ENCODE results near the gene CDH23.

The CDH23 gene

DNA sequence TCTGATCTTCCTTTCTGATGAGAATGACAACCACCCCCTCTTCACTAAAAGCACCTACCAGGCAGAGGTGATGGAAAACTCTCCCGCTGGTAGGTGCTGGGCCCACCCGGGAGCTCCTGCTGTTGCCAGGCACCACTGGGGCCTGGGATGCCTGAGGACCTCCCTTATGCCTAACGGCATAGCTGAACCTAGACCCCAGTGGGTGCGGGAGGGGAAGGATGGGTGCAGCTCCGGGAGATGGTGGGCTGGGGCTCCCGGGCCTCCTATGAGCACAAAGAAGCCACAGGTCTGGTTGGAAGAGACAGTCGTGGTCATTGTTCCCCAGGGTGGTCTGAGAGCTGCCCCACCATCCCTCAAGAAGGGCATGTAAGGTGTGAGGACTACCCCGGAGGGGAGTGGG is 392.2 kb downstream of the CDH23 start:
- no peak for DNase-seq

DNA sequence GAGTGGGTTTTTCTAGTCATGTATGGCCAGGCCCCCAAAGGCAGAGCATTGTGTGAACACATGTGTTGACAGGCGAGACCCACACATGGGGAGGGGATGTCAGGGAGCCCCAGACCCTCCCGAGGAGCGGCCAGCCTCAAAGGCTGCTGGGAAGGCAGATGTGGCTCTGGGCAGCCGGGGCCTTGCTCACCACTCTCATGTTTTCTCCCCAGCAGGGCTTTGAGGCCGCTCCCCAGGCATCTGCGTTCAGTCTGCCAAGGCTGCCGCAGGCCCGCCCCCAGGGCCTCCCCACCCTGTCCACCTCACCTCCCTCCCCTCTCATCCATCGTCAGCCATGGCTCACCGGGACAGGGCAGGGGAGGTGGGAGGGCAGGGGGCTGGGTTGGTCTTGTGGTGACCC is 393.2 kb downstream of the CDH23 start:
- DNase-seq: no peak

DNA sequence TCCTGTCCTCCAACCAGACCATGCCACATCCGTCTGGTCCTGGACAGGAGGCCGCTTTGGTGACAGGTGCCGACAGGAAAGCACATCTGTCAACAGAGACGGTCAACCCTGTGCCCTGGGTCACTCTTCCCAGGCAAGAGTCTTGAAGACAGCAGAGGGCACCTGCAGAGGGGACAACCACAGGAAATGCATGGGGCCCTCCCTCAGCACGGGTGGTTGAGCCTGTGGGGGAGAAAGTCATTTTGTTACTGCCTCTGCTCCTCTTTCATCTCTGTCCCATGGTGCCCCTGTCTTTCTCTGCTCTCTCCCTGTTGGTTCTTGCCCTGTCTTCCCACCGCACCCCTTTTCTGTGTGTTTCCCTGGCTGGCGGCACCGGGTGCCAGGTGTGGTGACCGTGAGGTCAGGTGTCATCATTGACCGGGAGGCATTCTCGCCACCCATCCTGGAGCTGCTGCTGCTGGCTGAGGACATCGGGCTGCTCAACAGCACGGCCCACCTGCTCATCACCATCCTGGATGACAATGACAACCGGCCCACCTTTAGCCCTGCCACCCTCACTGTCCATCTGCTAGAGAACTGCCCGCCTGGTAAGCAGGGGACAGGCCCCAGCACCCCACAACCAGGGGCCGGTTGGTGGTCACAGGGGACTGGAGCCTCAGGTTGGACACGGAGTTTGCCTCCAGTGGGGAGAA is 394.2 kb downstream of the CDH23 start:
- no peak for DNase-seq

DNA sequence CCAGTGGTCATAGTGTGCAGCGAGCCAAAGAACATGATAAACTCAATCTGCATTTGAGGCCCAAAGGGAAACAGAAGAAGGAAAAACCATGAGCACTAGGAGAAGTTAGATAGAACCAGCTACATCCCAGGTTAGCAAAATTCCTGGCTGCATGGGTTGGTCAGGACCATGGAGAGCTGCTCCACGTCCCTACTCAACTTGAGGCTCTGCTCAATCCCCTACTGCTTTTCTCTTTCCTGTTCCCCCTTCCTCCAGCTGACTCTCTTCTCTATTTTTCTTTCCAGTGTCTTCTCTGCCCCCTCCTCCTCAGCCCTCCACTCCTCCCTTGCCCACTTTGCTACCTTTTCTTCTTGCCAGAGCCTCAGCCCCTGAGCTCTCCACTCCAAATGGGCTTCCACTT is 398.5 kb downstream of the CDH23 start:
- no peak for DNase-seq

DNA sequence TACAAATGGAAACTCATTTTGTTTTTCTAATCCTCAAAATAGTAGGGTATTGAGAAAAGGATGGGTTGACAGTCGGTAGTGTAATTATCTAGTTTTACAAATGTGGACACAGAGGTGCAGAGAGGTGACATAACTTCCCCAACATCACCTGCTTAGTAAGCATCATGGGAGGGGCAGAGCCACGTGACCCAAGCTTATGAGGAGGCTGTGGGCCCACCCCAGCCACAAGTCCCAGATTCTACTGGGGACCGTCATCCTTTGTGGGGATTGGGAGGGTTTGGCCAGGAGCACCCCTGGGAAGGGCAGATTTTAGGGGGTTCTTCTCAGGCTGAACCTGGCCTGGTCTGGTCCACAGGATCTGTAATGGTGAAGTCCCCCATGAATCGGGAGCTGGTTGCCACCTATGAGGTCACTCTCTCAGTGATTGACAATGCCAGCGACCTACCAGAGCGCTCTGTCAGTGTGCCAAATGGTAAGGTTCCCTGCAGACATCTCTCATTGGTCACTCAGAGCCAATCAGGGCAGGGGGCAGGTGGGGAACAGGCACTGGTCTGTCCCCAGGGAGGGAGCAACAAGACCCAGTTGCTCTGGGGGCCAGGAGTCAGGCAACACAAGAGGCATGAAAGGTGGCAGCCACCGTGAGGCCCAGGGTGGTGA is 400.2 kb downstream of the CDH23 start:
- DNase-seq: no peak

DNA sequence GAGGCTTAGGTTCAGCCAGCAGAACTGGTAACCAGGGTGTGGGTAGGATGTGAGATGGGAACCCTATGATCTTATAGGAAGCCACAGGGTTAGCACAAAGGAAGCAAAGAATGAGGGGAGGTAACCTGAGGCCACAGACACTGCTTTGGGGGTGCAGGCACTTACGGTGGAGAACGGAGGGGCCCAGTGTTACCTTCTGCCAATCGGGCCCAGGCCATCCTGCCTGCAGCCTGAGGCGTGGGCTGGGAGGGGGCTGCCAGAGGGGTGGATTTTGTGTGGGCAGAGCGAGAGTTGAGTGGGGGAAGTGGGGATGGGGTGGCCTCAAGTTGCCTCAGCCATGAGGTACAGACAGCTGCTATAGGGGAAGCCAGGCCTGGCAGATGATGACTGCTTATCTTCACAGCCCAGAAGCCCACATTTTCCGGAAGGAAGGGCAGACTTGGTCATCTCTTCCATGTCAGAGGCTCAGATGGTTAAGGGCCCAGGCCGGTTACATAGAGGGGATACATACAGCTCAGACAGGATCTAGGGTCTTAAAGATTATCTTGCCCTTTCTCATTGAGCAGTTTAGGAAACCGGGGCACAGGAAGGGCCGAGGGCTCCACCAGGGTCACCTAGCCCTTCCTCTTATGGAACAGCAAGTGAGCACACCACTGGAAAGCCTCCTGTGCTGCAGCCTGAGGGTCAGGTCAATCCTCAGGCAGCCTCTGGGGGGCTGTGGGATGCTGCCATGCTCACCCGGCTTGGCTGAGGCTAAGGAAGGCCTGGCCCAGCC is 401.0 kb downstream of the CDH23 start:
- DNase-seq: no peak

DNA sequence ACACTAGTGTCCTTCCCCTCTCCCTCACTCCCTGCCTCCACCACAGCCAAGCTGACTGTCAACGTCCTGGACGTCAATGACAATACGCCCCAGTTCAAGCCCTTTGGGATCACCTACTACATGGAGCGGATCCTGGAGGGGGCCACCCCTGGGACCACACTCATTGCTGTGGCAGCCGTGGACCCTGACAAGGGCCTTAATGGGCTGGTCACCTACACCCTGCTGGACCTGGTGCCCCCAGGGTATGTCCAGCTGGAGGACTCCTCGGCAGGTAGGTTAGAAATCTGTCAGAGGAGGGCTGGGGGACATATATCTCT is 401.5 kb downstream of the CDH23 start:
- DNase-seq: no peak

DNA sequence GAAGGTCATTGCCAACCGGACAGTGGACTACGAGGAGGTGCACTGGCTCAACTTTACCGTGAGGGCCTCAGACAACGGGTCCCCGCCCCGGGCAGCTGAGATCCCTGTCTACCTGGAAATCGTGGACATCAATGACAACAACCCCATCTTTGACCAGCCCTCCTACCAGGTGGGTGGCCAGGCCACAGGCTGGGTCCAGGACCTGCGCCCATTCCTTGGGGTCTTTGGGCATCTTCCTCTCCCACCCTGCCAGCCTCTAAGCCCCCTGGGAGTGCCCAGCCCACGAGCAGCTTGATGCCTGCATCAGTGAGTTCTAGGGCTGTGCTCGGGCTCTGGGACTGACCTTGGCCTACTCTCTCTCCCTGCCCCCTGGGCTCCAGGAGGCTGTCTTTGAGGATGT is 402.4 kb downstream of the CDH23 start:
- no peak for DNase-seq

DNA sequence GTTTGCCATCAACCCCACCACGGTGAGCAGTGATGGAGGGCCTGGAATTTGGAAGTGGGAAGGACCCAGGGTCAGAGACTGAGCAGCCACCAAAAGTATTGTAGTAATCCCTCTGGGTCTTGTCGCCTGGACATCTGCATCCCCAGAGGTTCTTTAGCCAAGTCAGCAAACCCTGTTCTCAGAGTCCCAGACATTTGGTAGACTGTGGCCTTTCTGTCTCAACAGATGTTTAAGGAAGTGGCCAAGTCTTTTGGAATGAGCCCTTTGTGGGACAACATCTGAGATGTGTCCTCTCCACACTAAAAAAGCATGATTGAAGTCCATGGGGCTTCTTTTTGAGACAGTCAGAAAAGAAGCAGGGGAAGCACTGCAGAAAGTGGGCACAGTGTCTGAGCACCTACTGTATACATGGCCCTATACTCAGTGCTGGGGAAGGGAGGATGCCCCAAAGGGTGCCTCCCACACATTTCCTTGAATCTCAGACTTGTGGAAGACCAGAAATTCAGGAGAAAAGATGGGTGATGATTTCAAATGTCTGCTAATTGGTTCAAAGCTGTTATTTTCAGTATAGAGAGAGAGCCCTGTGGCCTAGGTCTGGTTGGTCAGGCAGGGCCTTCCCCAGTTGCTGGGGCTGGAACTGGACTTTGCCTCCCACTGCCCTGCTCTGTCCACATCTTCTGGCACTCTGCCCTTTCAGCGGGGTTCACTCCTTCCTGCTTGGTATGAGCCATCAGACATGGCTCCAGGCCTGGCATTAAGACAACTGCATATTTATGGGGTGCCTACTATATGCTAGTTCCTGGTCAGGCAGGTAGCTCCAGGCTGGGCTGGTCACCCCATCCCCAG is 403.1 kb downstream of the CDH23 start:
- DNase-seq: no peak

DNA sequence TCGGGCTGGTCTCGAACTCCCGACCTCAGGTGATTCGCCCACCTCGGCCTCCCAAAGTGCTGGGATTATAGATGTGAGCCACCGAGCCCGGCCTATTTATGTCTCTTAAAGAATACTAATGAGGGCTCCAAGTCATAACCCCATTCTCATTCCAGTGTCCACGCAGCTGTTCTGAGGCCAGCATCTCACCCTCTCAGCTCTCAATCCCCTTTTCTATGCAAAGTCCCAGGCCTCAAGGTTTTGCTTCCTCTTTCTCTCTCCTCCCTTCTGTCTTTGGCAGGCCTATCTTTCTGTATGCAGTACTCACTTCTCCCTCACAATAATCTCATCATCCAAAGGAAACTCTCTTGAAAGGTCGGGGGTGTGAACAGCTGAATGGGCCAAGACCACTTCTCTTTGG is 404.6 kb downstream of the CDH23 start:
- no peak for DNase-seq

DNA sequence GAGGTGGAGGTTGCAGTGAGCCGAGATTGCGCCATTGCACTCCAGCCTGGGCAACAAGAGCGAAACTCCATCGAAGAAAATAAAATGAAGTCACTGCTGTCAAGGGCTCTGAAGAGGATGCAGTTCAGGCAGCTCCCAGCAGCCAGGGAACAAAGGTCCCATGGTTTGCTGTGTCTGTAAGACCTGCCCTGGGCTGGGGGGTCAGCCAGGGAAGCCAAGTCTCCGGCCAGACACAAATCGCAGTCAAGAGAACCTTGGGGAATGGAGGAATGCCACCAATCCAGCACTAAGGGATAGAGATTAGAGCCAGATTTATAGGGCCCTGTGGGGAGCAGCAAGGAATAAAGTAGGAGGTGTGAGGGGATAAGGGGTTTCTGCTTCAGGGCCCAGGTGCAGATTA is 405.5 kb downstream of the CDH23 start:
- DNase-seq: no peak

DNA sequence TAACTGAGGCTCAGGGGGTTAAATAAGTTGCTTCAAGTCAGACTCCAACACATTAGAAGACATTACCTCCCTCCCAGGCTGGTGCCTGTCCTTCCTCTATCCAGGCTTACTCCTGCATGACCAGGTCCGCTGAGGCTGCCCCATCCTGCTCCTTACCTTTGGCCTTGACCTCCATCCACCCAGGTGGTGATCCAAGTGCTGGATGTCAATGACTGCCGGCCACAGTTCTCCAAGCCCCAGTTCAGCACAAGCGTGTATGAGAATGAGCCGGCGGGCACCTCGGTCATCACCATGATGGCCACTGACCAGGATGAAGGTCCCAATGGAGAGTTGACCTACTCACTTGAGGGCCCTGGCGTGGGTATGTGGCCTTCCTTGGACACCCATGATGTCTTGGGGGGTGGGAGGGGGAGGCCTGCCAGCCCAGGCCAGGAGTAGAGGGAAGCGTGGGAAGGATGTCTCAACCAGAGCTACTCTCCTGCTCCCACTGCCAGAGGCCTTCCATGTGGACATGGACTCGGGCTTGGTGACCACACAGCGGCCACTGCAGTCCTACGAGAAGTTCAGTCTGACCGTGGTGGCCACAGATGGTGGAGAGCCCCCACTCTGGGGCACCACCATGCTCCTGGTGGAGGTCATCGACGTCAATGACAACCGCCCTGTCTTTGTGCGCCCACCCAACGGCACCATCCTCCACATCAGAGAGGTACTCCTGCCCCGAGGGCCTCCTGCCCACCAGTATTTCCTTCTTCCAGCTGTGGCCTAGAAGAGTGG is 406.2 kb downstream of the CDH23 start:
- DNase-seq: no peak

DNA sequence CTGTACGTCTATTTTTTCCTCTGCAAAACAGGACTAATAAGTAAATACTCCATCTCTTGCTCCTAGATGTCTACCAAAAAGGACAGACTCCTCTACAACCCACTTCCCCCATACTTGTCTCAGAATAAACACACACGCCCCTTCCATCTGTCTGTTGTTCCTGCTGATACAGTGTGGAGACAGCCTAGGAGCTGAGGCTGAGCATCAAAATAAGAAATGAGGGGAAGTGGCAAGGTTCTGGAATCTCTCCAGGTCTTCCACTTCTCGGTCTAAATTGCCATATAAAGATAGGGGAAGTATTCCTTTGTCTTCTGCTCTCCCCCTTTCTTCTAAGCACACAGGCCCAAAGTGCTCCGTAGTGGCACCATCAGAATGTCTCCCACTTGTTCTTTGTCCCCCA is 407.4 kb downstream of the CDH23 start:
- DNase-seq: no peak

DNA sequence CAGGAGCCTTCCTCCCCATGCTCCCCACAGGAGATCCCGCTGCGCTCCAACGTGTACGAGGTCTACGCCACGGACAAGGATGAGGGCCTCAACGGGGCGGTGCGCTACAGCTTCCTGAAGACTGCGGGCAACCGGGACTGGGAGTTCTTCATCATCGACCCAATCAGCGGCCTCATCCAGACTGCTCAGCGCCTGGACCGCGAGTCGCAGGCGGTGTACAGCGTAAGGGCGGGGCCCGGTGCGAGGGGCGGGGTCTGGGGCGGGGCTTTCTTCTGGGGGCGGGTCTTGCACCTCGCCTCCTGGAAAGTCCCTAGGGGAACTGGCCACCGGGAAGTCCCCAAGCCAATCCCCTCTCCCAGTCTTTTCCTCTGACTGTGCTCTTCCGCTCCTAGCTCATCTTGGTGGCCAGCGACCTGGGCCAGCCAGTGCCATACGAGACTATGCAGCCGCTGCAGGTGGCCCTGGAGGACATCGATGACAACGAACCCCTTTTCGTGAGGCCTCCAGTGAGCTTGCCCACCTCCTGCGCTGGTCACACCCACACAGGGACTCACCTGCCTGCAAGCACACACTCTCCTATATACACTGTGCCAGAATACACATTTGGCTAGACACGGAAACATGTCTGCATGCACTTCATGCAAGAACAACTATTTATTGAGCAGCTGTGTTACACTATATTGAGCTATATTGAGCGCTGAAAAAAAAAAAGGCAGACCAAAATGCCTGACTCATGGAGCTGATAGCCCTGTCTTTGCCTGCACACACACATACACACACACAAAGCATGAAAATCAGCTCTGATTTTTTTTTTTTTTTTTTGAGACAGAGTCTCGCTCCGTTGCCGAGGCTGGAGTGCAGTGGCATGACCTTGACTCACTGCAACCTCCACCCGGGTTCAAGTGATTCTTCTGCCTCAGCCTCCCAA is 409.3 kb downstream of the CDH23 start:
- DNase-seq: no peak

DNA sequence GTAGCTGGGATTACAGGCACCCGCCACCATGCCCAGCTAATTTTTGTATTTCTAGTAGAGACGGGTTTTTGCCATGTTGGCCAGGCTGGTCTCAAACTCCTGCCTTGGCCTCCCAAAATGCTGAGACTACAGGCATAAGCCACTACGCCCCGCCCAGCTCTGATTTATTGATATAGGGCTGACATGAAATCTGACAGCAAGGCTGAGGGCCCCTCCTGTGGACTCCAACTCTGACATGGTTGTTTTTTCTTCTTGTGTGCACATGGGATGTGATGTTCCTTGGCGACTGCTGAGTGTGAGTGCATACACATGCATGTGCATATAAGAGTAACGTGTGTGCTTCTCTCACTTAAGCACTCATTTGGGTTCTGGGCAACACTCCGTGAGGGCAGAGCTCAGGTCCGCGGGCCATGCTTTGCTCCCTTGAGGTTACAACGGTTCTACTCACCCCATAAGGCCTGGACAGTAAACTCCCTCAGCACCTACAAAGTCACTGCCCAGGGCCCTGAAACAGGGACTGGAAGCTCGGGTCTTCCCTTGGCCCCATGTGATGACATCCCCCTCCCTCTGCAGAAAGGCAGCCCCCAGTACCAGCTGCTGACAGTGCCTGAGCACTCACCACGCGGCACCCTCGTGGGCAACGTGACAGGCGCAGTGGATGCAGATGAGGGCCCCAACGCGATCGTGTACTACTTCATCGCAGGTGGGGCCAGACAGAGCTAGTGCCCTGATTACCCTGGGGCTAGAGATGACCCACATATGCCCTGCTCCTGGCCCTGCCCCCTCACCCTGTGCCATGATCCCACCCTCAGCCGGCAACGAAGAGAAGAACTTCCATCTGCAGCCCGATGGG is 410.2 kb downstream of the CDH23 start:
- no peak for DNase-seq

DNA sequence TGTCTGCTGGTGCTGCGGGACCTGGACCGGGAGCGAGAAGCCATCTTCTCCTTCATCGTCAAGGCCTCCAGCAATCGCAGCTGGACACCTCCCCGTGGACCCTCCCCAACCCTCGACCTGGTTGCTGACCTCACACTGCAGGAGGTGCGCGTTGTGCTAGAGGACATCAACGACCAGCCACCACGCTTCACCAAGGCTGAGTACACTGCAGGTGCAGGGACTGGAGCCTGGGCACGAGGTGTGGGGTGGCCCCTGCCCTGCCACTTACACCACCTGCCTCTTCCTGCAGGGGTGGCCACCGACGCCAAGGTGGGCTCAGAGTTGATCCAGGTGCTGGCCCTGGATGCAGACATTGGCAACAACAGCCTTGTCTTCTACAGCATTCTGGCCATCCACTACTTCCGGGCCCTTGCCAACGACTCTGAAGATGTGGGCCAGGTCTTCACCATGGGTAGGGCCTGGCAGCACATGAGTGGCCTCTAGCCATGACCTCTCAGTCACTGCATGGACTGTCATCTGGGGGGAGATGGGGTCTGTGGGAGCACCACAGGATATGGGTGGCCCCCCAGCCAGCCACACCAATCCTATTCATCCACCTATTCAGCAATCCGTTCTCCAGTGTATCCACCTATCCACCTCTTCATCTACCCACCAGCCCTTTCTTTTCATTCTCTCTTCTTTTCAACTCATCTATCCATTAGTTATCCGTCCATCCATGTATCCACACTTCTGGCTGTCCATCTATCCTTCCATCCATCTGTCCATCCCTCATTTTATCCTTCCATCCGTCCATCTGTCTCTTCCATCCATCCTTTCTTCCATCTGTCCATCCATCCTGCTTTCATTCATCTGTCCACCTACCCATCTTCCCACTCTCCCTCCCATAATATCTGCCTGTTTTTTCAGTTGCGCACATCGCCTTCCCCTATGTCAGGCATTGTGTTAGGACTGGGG is 411.1 kb downstream of the CDH23 start:
- no peak for DNase-seq

DNA sequence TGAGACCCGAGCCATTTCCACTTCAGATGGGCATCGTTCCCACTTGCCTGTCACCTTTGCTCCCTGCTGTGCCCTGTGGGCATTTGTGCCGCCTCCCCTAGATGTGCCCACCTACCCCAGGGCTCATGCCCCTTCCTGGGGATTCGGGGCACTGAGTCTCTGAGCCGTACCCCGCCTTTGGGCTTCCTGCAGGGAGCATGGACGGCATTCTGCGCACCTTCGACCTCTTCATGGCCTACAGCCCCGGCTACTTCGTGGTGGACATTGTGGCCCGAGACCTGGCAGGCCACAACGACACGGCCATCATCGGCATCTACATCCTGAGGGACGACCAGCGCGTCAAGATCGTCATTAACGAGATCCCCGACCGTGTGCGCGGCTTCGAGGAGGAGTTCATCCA is 412.9 kb downstream of the CDH23 start:
- DNase-seq: no peak

DNA sequence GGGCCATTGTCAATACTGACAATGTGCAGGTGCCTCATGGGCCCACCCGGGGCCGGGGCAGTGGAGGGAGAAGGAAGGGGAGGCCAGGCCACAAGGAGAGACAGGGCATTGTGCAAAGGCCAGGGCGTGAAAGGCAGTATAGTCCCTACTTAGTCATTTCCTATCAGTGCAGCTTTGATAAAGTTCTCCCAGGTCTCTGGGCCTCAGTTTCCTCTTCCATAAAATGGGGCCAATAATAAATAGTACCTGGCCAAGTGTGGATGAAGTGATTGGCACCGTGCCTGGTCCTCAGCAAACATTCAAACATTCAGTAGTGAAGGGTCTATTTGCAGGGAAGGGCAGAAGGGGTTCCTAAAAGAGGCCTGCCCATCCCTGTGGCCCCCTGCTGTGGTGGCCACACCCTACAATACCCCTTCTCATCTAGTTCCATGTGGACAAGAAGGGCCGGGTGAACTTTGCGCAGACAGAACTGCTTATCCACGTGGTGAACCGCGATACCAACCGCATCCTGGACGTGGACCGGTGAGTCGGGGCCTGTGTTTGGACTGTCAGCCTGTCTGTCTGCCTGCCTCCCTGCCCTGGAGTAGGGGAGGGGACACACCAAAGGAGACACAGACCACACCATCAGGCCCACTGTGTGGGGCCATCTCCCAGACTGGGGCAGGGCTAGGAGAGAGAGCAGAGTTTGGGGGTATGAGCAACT is 413.5 kb downstream of the CDH23 start:
- no peak for DNase-seq

DNA sequence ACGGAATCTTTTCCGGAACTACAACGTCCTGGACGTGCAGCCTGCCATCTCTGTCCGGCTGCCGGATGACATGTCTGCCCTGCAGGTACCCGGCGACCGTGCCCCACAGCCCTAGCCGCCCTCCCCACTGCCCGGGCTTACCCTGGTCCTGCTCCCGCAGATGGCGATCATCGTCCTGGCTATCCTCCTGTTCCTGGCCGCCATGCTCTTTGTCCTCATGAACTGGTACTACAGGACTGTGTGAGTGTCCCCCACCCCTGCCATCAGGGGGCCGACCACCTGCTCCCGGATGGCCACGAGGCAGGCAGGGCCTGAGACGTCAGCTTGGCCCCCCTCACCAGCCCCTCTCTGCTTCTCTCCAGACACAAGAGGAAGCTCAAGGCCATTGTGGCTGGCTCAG is 414.6 kb downstream of the CDH23 start:
- DNase-seq: no peak

Data from NCI-H524 treated with DMSO at 0.1 percent for 48 hours (cell line).